ENCODE measurements around the gene HBG1.

The HBG1 gene

GRCh38 chr11:5250543-5251204 is 1.0 kb upstream of the HBG1 start:
- TF ChIP-seq USF1 (IDR thresholded peaks at IDR 0.05) (no peak), TAF1 (IDR thresholded peaks at IDR 0.05; ENCODE audit: low read depth) (no peak), NFIC (IDR thresholded peaks at IDR 0.05) (no peak), ZBTB7A (IDR thresholded peaks at IDR 0.05; ENCODE audit: low read depth) (no peak), TEAD4 (IDR thresholded peaks at IDR 0.05) (no peak), FOXM1 (IDR thresholded peaks at IDR 0.05; ENCODE audit: borderline replicate concordance, low read depth) (no peak), CEBPB (IDR thresholded peaks at IDR 0.05) (no peak), CREB1 (IDR thresholded peaks at IDR 0.05; ENCODE audit: low read depth) (no peak), YY1 (IDR thresholded peaks at IDR 0.05; ENCODE audit: low read depth) (no peak), EP300 (IDR thresholded peaks at IDR 0.05; ENCODE audit: borderline replicate concordance) (no peak), TCF12 (IDR thresholded peaks at IDR 0.05; ENCODE audit: low read depth) (no peak), EGR1 (IDR thresholded peaks at IDR 0.05) (no peak), RAD21 (IDR thresholded peaks at IDR 0.05; ENCODE audit: low read depth) (no peak), MAX (IDR thresholded peaks at IDR 0.05) (no peak), REST (IDR thresholded peaks at IDR 0.05; ENCODE audit: low read depth) (no peak)

GRCh38 chr11:5247472-5248192 is 2.0 kb downstream of the HBG1 start:
- TF ChIP-seq MAX (IDR thresholded peaks at IDR 0.05): no peak
- no peak for TF ChIP-seq YY1 (IDR thresholded peaks at IDR 0.05; ENCODE audit: low read depth)
- no peak for TF ChIP-seq ZBTB7A (IDR thresholded peaks at IDR 0.05; ENCODE audit: low read depth)
- no peak for TF ChIP-seq TCF12 (IDR thresholded peaks at IDR 0.05; ENCODE audit: low read depth)
- no peak for TF ChIP-seq EGR1 (IDR thresholded peaks at IDR 0.05)
- TF ChIP-seq CEBPB (IDR thresholded peaks at IDR 0.05): no peak

GRCh38 chr11:5246772-5247471 is 2.7 kb downstream of the HBG1 start:
- TF ChIP-seq NFIC (IDR thresholded peaks at IDR 0.05): no peak
- TF ChIP-seq MAX (IDR thresholded peaks at IDR 0.05): no peak
- TF ChIP-seq CREB1 (IDR thresholded peaks at IDR 0.05; ENCODE audit: low read depth): no peak
- TF ChIP-seq CEBPB (IDR thresholded peaks at IDR 0.05): no peak
- no peak for TF ChIP-seq YY1 (IDR thresholded peaks at IDR 0.05; ENCODE audit: low read depth)
- no peak for TF ChIP-seq EGR1 (IDR thresholded peaks at IDR 0.05)
- no peak for TF ChIP-seq FOXM1 (IDR thresholded peaks at IDR 0.05; ENCODE audit: borderline replicate concordance, low read depth)
- TF ChIP-seq EP300 (IDR thresholded peaks at IDR 0.05; ENCODE audit: borderline replicate concordance): no peak

- TF ChIP-seq TEAD4 (IDR thresholded peaks at IDR 0.05) (no peak), USF1 (IDR thresholded peaks at IDR 0.05) (no peak), EP300 (IDR thresholded peaks at IDR 0.05; ENCODE audit: borderline replicate concordance) (no peak), TAF1 (IDR thresholded peaks at IDR 0.05; ENCODE audit: low read depth) (no peak), EGR1 (IDR thresholded peaks at IDR 0.05) (no peak), YY1 (IDR thresholded peaks at IDR 0.05; ENCODE audit: low read depth) (no peak), REST (IDR thresholded peaks at IDR 0.05; ENCODE audit: low read depth) (no peak), ZBTB7A (IDR thresholded peaks at IDR 0.05; ENCODE audit: low read depth) (no peak), FOXM1 (IDR thresholded peaks at IDR 0.05; ENCODE audit: borderline replicate concordance, low read depth) (no peak), RAD21 (IDR thresholded peaks at IDR 0.05; ENCODE audit: low read depth) (no peak), TCF12 (IDR thresholded peaks at IDR 0.05; ENCODE audit: low read depth) (no peak), CREB1 (IDR thresholded peaks at IDR 0.05; ENCODE audit: low read depth) (no peak), CEBPB (IDR thresholded peaks at IDR 0.05) (no peak)
Observed at GRCh38 chr11:5245155-5245554, 4.5 kb downstream of the HBG1 start.

- TF ChIP-seq NFIC (IDR thresholded peaks at IDR 0.05): no peak
- no peak for TF ChIP-seq FOXM1 (IDR thresholded peaks at IDR 0.05; ENCODE audit: borderline replicate concordance, low read depth)
- no peak for TF ChIP-seq CREB1 (IDR thresholded peaks at IDR 0.05; ENCODE audit: low read depth)
- no peak for TF ChIP-seq TCF12 (IDR thresholded peaks at IDR 0.05; ENCODE audit: low read depth)
Observed at GRCh38 chr11:5243816-5244180, 5.9 kb downstream of the HBG1 start.
